ENCODE data around the gene FICD.

The FICD gene

GRCh38 chr12:108531929-108532848, 17.1 kb downstream of the FICD start:
- in situ Hi-C loops (cut with HindIII; ENCODE audit: low sequenced_read_pairs): no loop called here

DNA sequence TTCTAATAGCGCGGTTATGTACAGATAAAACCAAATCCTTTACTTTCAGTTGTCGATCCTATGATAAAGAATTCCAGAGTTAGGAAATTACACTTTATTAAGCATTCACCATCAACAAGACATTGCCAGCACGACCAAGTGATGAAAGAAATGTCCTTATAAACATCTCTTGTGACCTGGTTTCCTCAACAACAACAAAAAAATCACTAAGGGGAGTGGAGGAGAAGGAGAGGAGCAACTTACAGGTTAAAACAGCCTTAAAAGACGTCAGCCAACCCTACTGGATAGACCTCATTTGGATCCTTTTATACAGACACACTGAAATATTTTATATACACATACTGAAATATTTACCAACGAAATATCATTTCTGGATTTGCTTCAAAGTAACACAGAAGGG, 23.1 kb downstream of the FICD start:
- in situ Hi-C loops (cut with HindIII; ENCODE audit: low sequenced_read_pairs): no loop called here

- in situ Hi-C loops (cut with HindIII; ENCODE audit: low sequenced_read_pairs): no loop called here
These were observed 23.6 kb downstream of the FICD start for GRCh38 chr12:108538616-108539195.

GRCh38 chr12:108542320-108542719, 27.2 kb downstream of the FICD start:
- in situ Hi-C loops (cut with HindIII; ENCODE audit: low sequenced_read_pairs): no loop called here

GRCh38 chr12:108543652-108544051, 28.6 kb downstream of the FICD start:
- in situ Hi-C loops (cut with HindIII; ENCODE audit: low sequenced_read_pairs): no loop called here

- in situ Hi-C loops (cut with HindIII; ENCODE audit: low sequenced_read_pairs): no loop called here
These were observed 32.6 kb downstream of the FICD start for GRCh38 chr12:108547686-108548085.

DNA sequence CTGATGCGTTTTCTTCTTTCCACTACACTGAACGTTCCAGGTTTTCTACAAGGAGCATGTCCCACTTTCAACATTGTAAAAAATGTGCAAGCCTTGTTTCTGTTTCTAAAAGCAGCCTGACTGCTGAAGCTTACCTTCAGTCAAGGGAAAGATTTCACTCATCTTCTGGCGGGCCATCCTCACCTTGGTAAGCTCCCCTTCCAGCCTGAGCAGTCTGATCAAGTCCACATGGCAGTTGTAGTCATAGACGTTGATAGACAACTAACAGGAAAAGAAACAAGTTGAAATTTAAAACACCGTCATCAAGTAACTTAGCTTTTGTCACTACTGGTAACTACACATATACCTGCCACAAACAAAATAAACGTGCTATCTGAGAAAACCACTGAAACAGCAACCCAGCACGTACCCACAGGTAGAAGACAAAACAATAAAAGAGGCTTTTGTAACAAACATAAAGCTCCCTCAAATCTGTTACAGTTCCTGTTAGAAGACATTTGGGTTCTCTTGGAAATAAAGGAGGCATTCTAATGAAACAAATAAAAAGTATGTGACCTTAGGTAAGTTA, 34.0 kb downstream of the FICD start:
- in situ Hi-C loops (cut with HindIII; ENCODE audit: low sequenced_read_pairs): no loop called here

DNA sequence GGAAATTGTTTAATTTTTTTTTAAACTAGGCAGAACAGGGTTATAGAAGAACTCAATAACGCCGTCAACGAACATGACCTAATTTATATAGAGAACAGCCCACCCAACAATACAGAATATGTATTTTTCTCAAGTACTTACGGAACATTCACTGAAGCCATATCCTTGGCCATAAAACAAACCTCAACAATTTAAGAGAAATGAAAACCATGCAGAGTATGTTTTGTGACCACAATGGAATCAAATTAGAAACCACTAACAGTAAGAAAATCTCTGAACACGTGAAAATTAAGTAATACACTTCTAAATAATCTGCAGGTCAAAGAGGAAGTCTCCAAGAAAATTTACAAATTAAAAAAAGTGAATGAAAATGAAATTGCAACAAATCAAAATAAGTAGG, 36.5 kb downstream of the FICD start:
- in situ Hi-C loops (cut with HindIII; ENCODE audit: low sequenced_read_pairs): loop anchor here (25.0 kb wide), 1 partner anchor 561 kb away; the partner anchor contains the start of gene ACACB

GRCh38 chr12:108553799-108554198, 38.7 kb downstream of the FICD start:
- in situ Hi-C loops (cut with HindIII; ENCODE audit: low sequenced_read_pairs): loop anchor here (25.0 kb wide), 1 partner anchor 559 kb away; the partner anchor contains the start of gene ACACB

DNA sequence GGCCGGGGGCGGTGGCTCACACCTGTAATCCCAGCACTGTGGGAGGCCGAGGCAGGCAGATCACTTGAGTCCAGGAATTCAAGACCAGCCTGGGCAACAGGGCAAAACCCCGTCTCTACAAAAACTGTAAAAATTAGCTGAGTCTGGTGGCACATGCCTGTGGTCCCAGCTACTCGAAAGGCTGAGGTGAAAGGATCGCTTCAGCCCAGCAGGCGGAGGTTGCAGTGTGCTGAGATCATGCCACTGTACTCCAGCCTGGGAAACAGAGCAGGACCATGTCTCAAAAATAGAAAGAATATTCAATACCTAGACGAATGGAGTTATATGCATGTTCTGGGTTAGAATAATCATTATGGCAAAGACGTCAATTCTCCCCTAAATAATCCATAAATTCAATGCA, 40.3 kb downstream of the FICD start:
- in situ Hi-C loops (cut with HindIII; ENCODE audit: low sequenced_read_pairs): loop anchor here (25.0 kb wide), 1 partner anchor 557 kb away; the partner anchor contains the start of gene ACACB

GRCh38 chr12:108559007-108559655, 44.1 kb downstream of the FICD start:
- in situ Hi-C loops (cut with HindIII; ENCODE audit: low sequenced_read_pairs): loop anchor here (25.0 kb wide), 1 partner anchor 553 kb away; the partner anchor contains the start of gene ACACB

DNA sequence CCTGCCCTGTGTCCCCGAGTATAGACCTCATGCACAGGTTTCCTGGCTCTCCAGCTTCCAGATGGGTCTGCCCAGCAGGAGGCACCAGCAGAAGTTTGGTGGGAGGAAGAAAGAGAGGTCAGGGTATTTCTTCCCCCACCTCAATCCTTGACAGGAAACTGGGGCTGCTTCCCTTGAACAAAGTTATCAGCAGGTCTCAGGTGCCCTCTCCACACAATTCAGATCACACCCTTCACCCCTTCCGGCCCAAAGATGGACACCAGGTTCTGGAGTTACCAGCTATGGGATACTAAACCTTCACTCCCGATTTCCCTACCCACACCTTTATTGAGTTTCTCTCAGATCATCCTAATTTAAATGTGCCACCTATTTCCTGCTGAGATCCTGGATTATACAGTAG, 44.7 kb downstream of the FICD start:
- in situ Hi-C loops (cut with HindIII; ENCODE audit: low sequenced_read_pairs): loop anchor here (5.0 to 25.0 kb wide), 4 partner anchors 63 to 553 kb away; partner anchors contain the start of gene ACACB

DNA sequence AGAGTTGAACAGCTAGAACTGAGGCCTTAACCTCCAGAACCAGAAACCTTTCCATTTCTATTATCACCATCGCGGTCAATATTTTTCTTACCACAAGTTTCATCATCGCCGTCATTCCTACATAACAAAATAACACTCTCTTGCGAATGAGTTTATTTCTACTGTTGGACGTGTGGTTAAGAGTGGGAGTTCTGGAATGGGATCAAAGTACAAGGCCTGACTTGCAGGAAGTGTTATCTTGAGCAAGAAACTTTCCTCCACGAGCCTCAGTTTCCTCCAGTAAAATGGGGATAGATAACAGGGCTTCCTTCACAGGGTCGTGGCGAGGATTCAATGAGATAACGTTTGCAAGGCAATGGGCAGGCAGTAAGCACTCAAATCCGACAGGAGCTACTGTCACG, 45.2 kb downstream of the FICD start:
- in situ Hi-C loops (cut with HindIII; ENCODE audit: low sequenced_read_pairs): loop anchor here (5.0 to 25.0 kb wide), 4 partner anchors 62 to 552 kb away; partner anchors contain the start of gene ACACB

GRCh38 chr12:108560752-108561719, 46.0 kb downstream of the FICD start, which contains the start of gene SART3:
Gene SART3 (minus strand): TSS chr12:108561173. CDS start chr12:108561154, 19 bp downstream.
- in situ Hi-C loops (cut with HindIII; ENCODE audit: low sequenced_read_pairs): loop anchor here (5.0 to 25.0 kb wide), 4 partner anchors 61 to 551 kb away; partner anchors contain the start of gene ACACB

- in situ Hi-C loops (cut with HindIII; ENCODE audit: low sequenced_read_pairs): loop anchor here (5.0 to 25.0 kb wide), 4 partner anchors 60 to 550 kb away; partner anchors contain the start of gene ACACB
These were observed 46.8 kb downstream of the FICD start for GRCh38 chr12:108561852-108562347.

GRCh38 chr12:108562348-108563135, 47.5 kb downstream of the FICD start, which contains the start of gene ISCU:
Gene ISCU (plus strand): TSS chr12:108562596. CDS start chr12:108562623, 27 bp downstream.
- in situ Hi-C loops (cut with HindIII; ENCODE audit: low sequenced_read_pairs): loop anchor here (5.0 to 25.0 kb wide), 4 partner anchors 60 to 550 kb away; partner anchors contain the start of gene ACACB

DNA sequence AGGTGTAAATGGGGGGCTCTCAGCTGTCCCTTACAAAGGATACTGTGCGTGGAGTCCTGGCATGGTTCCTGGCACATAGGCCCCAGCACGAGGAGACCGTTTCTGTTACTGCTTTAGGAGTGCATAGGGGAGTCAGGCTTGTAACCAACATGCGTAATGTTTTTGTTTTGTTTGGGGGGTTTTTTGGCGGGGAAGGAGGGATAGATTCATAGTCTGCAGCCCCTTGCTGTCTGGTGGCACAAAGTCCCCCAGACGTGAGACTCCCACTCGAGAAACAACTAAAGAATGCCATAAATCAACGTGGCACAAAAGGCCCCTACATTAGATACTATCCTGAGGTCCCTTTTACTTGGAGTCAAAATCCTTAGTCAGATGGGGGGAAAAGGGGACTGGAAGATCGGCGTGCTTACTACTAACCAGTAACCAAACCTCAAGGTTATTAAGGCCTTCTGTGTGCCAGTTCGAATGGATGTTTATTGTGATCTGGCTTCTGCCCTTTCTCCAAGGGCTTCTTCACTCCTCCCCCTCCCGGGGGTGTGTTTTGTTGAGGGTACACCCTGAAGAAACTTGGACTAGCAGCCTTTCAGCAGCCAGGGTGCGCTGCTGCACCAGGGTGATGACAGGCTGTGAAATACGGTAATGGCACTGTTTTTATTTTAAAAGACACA, 48.2 kb downstream of the FICD start:
- in situ Hi-C loops (cut with HindIII; ENCODE audit: low sequenced_read_pairs): loop anchor here (5.0 to 25.0 kb wide), 4 partner anchors 59 to 549 kb away; partner anchors contain the start of gene ACACB

- in situ Hi-C loops (cut with HindIII; ENCODE audit: low sequenced_read_pairs): loop anchor here (5.0 to 25.0 kb wide), 4 partner anchors 59 to 549 kb away; partner anchors contain the start of gene ACACB
These were observed 48.7 kb downstream of the FICD start for GRCh38 chr12:108563804-108564151.

Data from endothelial cell of hepatic sinusoid (primary cell).